Stimulated activated CD8-positive, alpha-beta memory T cell treated with anti-CD3 and anti-CD28 coated beads, Interleukin-12 subunit alpha, Interleukin-12 subunit beta, amount 100 ng/mL, for 4 hours (primary cell): Measurements from ENCODE around the gene RALGPS2.
"Not testable (repeated sequence)": the region's sequence is repeated elsewhere in the genome, so short reads cannot be mapped to it uniquely, and the experiment has no call there.

Source experiments
- DNase-seq: peaks from one replicate; pipeline ENCODE4 v3.0.0-alpha.2; 2020; ENCODE audit warnings: low read depth

The RALGPS2 gene

DNA sequence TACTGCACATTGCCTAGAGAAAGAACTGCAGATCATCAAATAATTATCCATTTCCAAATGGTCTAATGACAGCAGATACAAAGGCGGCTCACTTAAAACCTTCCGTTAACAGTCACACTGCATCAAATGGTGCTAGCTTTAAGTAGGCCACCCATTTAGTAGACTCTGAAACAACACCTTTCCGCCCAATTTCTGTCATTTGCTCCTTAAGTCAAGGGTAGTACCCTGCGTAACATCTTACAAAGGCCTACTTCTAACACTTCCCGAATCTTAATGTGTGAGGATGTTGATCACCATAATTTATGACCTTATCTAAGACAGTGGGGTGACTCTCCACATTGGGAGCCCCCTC lies 692 bp upstream of the RALGPS2 start:
- no peak for DNase-seq

DNA sequence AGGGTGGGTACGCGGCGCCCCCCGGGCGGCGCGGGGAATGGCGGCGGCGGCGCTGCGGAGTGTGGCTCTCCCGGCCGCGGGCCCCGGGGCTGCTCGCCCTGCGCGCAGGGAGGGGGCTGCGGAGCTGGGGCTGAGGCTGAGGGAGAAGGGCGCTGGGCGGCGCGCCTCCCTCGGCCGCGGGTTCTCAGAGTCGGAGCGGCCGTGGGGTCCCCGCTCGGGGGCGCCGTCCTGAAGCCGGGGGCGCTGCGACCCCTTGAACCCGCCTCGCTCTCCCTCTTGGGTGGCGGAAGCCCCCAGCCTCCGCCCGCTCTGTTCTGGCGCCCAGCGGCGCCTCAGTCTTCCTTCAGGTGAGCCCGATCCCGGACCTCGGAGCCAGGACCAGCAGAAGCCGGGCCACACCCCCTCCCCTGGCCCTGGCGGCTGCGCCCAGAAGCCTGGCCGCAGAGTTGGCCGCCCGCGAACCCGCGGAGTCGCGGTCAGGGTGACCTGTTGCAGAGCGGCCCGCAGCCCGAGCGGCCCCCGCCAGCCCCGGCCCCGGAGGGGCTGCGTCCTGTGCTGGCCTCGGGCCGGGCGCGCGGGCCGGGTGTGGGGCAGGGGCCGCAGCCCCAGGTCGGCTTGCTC lies 532 bp downstream of the RALGPS2 start:
- peak; percentile 17 for DNase-seq

DNA sequence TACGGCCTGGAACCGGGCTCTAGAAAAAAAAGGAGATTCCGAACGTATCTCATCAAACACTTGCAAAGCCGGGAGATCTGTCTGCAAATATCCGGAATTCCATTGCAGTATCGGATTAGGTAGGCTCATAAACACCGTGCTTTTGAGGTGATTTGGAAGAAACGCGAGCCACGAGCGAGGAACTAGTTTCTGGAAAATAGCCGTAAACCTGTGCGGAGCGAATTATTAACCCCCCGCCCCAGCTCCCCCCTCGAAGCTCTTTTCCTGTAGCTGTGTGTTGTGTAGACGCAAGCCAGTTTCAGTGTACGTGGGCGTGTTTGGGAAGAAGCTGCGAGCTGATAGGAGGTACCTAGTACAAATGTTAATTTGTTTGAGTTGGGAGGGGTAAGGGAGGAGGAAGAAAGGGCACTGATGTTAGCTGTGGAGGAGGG lies 1.1 kb downstream of the RALGPS2 start:
- DNase-seq: peak; percentile 30

DNA sequence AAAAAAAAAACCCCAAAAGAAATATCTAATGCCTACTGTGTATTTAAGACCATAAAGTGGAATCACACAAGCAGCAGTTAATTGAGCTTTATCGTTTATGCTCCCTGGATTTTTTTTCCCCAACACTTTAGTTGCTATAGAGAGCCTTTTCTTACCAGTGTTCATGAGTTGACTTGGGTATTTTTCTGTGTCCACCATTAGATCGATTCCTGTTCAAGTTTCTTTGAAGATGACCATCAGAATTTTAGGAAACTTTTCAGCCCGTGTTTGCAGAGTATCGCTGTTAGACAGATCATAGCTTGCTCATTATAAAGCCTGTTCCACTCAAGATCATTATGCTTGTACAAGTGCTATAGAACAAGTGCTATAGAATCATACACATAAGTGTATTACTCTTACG lies 1.5 kb downstream of the RALGPS2 start:
- no peak for DNase-seq

DNA sequence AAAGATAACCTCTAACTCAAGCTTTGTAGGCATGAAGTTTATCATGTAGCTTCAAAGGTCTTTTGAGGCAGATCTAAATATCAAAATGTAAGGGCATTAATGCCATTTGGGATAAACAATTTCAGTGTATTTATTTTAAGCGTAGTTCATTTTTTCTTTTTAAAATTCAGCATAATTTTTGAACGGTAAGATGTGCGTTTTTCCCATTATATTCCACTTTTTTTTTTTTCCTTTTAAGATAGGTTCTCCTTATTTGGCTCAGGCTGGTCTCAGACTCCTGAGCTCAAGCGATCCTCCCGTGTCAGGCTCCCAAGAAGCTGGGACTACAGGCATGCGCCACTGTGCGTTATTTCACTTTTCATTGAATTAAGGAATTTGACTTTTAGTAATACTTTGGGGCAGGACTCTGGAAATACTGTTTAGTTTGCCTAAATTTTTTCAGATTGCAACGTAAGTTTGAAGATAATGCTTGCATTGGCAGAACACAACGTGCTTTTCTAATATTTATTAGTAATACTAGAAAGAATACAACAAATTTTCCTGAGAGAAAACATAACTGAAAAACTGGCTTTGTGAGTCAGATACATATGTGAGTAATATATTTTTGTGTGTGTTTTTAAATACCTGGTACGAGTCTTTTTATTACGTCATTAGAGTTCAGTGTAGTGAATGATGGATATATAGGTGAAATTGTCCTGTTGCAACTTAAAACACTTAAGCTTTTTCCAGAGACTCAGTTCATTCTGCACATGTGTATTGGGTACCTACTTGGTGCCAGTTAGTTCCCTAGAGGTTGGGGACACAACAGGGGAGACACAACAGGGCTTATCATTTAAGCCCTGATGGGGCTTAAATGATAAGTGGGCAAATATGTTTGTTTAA lies 2.2 kb downstream of the RALGPS2 start:
- no peak for DNase-seq

DNA sequence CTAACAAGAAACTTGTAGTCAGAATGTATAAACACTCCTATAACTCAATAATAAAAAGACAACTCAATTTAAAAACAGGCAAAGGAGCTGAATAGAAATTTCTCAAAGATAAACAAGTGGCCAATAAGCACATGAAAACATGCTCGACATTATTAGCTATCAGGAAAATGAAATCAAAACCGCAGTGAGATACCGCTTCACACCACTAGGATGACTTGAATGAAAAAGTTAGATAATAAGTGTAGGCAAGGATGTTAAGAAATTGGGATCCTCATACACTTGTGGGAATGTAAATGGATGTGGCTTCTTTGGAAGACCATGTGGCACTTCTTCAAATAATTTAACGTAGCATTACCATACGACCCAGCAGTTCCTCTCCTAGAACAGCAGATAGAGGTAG lies 8.9 kb downstream of the RALGPS2 start:
- no peak for DNase-seq

DNA sequence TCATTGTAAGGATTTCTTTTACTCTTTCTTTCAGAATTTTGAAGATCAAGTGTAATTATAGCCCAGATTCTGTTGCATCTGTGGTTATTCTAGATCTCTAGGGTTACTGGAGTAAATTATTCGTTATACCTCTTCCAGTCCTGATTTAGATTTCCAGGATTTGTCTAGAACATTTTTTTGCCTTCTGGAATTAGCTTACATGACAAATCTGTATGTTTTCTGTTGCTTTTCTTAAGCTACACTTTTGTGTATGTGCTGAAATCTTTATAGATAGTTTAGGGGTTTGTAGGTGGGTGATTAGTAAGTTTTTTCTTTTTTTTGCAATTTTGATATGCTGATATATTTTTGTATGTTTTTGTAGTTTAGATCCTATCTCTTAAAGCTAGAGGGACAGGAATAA lies 13.7 kb downstream of the RALGPS2 start:
- DNase-seq: no peak

DNA sequence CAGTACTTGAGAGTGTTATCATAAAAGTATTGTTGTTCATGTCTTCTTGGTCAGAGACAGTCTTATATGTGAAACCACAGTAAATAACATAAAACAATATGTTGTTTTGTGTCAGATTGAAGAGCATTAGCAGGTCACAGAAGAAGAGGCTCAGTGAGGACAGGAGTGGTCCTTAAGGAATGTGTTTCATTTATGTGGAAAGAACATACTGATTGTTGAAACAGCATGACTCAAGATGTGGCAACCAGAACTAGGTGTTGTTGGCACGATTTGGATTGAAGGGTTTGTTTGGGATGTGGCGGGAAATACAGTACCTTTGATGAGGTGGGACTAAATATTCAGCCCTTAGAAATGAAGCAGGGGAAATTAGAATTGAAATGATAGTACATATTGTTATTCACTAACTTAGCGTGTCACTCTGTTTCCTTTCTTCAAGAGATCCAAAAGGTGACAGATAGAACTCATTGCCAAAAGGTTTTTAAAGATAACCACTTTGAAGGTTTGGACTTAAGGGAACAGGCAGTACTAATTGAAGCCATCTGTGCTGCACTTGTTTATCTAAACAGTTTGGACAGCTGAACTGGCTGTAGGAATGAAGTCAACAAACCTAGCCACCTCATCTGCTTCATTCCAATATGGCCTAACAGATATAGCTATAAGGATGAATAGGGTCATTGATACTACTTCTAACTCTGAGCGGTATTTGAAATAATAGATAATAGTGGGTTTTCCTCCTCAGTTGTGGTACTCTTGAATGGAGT lies 14.4 kb downstream of the RALGPS2 start:
- DNase-seq: no peak

DNA sequence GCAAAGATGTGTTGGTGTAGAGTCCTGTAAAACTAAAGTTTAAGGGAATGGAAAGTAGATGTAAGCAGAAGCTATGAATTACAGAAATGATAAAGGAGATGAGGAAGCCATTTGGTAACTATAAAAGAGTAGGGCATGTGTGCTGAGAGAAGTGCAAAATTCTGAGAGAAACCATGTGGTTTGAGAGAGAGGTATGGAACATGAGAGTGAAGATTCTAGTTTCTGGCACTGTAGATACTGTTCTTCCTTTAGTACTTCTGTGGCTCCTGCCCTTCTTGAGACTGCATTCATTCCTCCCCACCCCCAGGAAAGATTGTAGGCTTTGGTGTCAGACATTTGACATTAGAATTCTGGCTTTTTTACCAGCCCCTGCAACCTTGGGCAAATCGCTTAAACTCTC lies 15.4 kb downstream of the RALGPS2 start:
- no peak for DNase-seq

DNA sequence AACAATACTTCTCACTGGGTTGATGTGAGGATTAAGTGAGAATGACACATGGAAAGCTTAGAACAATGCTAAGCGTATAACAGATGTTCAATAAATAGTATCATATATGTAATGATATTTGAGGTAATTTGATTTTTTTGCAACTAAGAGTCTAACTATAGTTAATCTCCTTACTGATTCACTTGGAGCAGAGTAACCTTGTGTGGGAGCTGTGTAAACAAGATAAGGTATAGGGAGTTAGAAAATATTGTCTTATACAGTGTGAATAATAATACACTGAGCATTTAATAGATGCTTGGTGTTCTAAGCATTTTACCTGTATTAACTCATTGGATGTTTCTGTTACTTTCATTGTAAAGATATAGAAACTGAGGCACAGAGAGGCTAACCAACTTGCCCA lies 15.9 kb downstream of the RALGPS2 start:
- DNase-seq: no peak

DNA sequence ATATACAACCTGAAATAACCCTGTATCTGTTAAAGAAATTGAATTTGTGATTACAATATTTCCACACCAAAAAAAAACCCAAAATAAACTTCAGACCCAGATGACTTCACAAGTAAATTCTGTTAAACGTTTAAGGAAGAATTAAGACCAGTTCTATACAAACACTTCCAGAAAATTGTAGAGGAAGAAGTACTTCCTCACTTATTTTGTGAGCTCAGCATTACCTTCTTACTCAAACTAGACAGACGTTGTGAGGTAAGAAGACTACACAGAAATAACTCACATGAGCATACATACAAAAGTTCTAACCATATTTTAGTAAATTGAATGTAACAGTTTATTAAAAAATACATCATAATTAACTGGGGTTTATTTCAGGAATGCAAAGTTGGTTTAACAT lies 18.8 kb downstream of the RALGPS2 start:
- DNase-seq: no peak

DNA sequence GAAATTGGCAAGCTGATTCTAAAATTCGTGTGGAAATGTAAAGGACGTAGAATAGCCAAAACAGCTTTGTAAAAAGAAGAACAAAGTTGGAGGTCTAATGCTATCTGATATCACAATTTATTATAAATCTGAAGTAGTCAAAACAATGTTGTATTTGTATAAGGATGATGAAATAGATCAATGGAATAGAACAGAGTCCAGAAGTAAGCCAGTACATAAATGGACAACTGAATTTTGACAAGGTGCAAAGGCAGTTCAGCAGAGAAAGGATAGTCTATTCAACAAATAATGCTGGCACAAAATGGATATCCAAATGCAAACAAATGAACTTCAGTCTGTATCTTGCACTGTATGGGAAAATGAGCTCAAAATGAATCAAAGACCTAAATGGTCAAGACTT lies 20.2 kb downstream of the RALGPS2 start:
- DNase-seq: no peak

DNA sequence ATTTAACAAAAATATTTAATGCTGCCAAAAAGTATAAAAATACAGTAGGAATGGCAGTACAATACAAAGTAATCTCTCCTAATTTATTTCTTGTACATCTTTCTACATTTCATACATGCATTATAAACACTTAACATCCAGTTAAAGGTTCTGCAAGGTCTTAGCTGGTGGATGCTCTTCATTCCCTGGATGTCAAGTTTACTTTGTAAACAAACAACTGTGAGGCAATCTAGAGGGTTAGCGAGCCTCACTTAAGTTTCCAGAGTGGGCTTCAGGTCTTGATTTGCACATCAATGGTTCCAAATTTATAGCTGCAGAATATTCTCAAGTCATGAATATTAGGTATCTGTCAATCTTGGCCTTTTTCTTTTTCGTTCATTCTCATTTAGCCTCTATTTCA lies 21.3 kb downstream of the RALGPS2 start:
- DNase-seq: no peak

DNA sequence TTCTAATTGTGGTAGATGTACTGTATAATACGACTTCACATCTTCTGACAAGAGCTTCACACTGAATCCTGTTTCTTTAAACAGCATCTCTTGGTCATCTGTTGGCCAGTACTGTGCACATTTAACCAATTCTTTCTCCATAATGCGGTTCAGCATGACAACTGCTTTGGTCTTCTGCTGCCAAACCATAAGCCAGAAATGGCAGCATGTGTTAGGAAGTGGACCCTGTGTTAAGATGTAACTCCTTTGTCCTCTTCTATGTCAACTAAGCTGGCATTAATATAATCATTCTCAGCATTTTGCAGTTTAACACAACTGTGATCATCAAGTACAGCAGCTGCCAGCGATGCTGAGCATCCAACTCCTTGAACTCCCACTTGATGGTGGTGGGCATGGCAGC lies 22.3 kb downstream of the RALGPS2 start:
- not testable (repeated sequence) for DNase-seq

DNA sequence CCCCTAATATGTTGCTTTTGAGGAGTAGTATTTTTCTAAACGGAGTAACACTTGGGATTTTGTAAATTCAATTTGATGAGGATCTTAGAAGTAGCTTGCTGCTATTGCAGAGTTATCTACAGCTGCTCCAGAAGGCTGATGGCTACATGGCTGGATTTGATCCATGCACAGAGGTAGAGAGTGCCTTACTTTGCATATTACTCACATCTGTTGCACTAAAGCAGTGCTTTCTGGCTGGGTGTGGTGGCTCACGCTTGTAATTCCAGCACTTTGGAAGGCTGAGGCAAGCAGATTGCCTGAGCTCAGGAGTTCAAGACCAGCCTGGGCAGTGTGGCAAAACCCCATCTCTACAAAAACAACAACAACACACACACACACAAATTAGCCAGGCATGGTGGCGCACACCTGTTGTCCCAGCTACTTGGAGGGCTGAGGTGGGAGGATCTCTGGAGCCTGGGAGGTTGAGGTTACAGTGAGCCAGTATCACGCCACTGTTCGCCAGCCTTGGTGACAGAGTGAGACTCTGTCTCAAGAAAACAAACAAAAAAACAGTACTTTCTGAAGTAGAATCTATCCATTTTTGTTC lies 24.6 kb downstream of the RALGPS2 start:
- no peak for DNase-seq

DNA sequence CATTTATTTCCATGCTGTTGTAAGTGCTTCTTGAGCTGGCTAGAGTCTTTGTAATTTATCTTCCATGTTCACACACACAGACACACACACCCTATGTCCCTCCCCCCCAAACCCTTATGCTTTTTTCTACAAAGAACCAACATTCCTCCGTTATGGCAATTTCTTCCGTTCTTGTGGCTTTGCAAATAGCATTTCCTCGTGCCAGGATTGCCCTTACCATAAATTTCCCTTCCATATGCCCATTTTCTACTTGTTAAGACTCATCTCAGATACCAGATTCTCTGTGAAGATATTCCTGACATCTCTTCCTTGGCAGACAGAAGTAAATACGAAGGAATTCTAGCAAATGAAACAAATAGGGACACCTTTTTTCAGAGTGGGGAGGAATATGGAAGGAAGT lies 26.0 kb downstream of the RALGPS2 start:
- no peak for DNase-seq

DNA sequence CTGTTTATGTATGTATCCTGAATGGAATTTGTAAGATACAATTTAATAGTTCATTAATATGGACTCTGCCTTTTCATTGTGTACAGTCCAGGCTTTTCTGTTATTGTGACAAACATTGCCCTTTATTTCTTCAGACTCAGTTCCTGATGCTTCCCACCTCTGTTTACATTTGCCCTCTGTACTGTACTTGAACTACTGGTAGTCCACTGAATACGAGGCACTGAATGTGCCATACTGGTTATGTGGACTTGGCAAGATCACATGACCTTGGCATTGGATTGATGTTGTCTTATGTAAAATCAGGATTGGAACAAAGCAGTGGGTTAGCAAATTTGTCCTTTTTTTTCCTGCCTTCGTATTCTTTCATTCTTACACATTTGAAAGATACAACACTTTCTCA lies 27.8 kb downstream of the RALGPS2 start:
- DNase-seq: no peak

DNA sequence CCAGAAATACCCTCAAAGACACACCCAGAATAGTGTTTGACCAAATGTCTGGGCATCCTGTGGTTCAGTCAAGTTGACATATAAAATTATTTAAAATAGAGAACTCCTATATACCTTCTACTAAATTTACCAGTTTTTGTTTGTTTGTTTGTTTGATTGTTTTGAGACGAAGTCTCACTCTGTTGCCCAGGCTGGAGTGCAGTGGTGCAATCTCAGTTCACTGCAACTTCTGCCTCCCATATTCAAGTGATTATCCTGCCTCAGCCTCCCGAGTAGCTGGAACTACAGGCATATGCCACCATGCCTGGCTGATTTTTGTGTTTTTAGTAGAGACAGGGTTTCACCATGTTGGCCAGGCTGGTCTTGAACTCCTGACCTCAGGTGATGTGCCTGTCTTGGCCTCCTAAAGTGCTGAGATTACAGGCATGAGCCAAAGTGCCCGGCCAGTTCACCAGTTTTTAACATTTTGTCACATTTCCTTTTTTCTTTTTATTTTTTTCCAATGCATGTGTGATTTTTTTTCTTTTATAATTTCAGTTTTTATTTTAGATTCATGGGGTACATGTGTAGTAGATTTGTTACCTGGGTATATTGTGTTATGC lies 29.7 kb downstream of the RALGPS2 start:
- DNase-seq: not testable (repeated sequence)

DNA sequence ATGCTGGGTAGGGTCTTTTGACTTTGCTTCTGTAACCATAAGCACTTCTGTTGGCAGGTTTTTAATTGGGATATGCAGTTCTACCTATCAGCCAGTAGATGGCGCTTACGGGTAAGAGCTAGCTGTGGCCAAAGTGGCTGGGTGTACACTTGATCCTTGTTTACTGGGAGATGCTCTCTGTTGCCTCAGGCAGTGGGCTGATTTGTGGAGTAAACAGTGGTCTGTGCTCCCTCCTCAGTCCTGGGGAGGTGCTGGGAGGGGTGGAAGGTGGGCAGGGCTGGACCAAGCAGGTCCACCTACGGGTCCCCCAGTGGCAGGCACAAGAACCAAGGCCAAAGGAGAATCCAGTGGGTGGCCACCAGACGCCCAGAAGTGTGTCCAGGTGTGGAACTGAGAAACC lies 43.4 kb downstream of the RALGPS2 start:
- DNase-seq: no peak

DNA sequence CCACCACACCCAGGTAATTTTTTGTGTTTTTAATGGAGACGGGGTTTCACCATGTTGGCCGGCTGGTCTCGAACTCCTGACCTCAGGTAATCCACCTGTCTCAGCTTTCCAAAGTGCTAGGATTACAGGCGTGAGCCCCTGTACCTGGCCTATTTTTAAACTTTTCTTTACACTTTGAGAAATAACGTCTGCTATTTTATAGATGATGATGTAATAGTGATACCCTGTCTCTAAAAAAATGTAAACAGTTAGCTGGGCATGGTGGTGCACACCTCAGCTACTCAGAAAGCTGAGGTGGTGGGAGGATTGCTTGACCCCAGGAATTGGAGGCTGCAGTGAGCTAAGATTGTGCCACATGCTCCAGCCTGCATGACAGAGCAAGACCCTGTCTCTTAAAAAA lies 47.9 kb downstream of the RALGPS2 start:
- DNase-seq: no peak

DNA sequence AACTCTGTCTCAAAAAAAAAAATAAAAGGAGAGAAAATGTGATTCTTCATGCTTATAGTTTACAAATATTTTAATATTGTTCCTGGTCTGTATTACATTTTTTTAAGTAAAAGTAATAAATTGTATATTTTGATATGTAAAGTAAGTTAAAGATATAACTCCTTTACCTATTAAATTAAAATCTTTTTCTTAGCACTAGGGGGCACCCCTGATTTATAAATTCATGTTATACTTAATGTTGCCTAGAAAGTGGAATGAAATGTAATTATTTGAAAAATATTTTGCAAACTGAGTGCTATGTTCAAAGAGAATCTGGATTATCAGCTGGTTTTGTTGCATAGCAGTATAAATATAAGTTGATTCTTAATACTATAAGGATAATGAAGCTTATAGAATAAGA lies 49.2 kb downstream of the RALGPS2 start:
- DNase-seq: no peak

DNA sequence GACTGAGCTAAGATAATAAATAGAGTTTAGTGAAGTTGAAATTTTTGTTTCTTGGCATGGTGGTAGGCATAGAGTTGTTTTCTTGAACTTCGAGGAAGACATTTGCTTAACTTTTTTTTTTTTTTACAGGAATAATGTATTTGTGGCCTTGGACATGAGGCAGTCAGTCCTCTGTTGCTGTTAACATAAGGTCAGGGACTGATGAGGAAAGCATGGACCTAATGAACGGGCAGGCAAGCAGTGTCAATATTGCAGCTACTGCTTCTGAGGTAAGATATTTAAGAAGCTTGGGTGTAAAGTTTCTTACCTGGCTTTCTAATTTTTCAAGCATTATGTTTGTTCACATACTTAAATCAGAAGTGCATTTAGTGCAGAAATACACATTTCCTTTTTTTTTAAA lies 51.5 kb downstream of the RALGPS2 start:
- DNase-seq: no peak
